H7 (cell line): ENCODE measurements around the gene CREBBP. TPM values are rescaled to one million over a fixed set of nuclear protein-coding genes. Genes with fewer than 3 reads are reported as not detected.
A peak's percentile ranks its signal among the peaks of the same experiment; 100 is the strongest.
"Not testable (repeated sequence)": the region's sequence is repeated elsewhere in the genome, so short reads cannot be mapped to it uniquely, and the experiment has no call there.

ENCODE experiments used
- DNase-seq: peaks from one replicate; pipeline ENCODE4 v3.0.0; 2012
- H3K27me3 ChIP-seq: 2 replicates; pipeline ENCODE4 v1.6.0; 2011; ENCODE audit warnings: mild to moderate bottlenecking, low read length; ENCODE audit not compliant: control insufficient read depth, insufficient read depth
- H3K36me3 ChIP-seq: replicated peaks from 2 replicates; pipeline ENCODE4 v1.5.1; 2011; ENCODE audit warnings: low read length; ENCODE audit not compliant: control insufficient read depth, insufficient read depth
- H3K4me3 ChIP-seq: 2 replicates; pipeline ENCODE4 v1.5.1; 2011; ENCODE audit warnings: low read depth, mild to moderate bottlenecking, control low read depth, low read length, moderate library complexity; ENCODE audit not compliant: insufficient read depth
- total RNA-seq: library from RNA; depleted of rRNA; stranded (reverse); fragments of >200 nt; shearing (Covaris generic); gene quantifications from 2 replicates; pipeline ENCODE4 v1.2.3, GENCODE V29; 2014; rRNA removed

The CREBBP gene
- 11.7 and 14.6 TPM in 2 replicates for total RNA-seq

DNA sequence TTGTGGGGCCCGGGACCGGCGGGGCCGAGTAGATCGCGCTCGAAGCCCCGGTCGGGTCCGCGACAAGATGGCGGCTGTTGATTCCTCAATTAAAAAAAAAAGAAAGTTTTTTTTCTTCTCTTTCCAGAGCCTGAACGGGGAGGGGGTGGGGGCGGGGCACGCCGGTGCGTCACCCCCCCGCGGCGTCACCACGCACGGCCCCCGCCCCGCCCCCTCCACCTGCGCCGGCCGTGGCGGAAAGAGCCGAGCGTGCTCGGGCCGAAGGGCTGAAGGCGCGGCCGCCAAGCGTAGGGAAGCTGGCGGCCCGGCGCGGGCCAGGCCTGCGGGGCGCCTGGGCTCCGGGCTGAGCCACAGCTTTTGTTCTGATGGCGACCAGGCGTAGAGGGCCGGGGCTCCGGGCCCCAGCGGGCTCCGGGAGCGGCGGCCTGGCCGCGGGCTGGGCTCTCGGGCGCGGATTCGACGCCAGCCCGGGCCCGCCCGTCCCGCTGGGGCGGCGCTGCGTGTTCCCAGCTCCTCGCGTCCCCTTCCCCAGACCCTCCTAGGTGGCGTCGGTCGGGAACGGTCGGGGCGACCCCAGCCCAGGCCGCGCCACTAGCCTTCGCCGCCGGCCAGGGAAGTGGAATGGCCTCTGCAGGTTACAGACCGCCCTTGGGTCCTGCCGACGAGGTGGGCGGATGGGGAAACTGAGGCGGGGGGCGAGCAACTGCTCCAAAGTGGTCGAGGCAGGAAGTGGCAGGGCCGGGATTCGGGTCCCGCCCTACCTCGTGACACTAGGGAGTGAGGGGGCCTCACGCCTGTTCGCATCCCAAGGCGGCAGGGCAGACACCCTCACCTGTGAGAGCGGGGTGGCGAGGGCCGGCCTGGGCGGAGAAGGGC is at the start of gene CREBBP:
Gene CREBBP, minus strand, starts transcription at position 91 of the 876 bp plus-strand sequence. CDS start 797 bp downstream, outside the sequence.
- H3K4me3 ChIP-seq: peak within 1 kb of the TSS; percentile 63
- peak; percentile 96 for DNase-seq
- no peaks in the 10 kb centered on the region; the same call in 1 of the 2 replicates for H3K27me3 ChIP-seq
- H3K36me3 ChIP-seq: no peaks in the 10 kb centered on the region

GRCh38 chr16:3927147-3927546 is 46.6 kb upstream of the CREBBP start:
- DNase-seq, H3K27me3 ChIP-seq, H3K4me3 ChIP-seq, H3K36me3 ChIP-seq: not testable (repeated sequence)

GRCh38 chr16:3924763-3925162 is 44.2 kb upstream of the CREBBP start:
- Histone ChIP-seq H3K4me3 (no peak overlapping the region), H3K27me3 (no peaks in the 10 kb centered on the region), H3K36me3 (no peaks in the 10 kb centered on the region)
- no peak for DNase-seq

- no peak for DNase-seq
- Histone ChIP-seq H3K36me3 (no peaks in the 10 kb centered on the region), H3K27me3 (no peaks in the 10 kb centered on the region), H3K4me3 (no peak overlapping the region)
Measured at GRCh38 chr16:3922241-3922640, 41.7 kb upstream of the CREBBP start.

GRCh38 chr16:3920206-3920605 is 39.7 kb upstream of the CREBBP start:
- Histone ChIP-seq H3K27me3 (no peaks in the 10 kb centered on the region), H3K4me3 (no peak overlapping the region), H3K36me3 (no peaks in the 10 kb centered on the region)
- DNase-seq: no peak

- H3K27me3 ChIP-seq: no peaks in the 10 kb centered on the region
- H3K36me3 ChIP-seq: no peaks in the 10 kb centered on the region
- no peak overlapping the region for H3K4me3 ChIP-seq
- no peak for DNase-seq
Measured at GRCh38 chr16:3919413-3919812, 38.9 kb upstream of the CREBBP start.

DNA sequence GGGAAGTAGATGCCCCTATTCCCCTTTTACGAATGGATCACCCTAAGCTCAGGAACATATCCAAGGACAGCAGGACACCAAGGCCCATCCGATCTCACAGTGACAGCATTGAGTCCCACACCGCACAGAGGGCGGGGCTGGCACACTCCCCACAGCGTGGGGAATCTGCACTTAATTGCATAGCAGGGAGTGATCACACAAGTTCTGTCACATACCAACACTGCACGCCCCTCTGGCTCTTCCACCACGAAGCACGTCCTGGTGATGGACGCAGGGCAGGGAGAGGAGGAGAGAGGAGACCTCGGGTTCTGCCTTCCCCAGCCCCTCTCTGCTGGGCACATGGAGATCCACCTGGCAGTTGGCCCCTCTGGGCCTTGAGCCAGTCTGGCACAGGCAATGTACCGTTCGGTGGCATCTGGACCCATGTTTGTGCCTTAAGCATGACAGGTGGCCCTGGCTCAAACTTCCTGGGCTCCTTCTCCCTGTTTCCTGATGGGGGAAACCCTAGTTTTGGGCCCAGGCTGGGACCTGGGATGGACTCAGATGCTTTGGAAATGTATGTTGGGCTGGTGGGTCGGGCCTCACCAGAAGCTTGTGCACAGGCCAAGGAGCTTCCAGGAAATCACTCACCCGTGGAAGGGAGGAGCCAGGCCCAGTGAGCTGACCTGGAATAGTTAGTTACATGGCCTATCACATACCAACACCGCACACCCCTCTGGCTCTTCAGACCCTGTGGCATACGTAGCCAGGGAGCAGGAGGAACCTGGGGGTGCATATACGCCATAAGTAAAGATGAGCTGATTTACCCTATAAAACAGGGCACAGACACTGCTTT is 35.1 kb upstream of the CREBBP start:
- Histone ChIP-seq H3K36me3 (no peaks in the 10 kb centered on the region), H3K4me3 (no peak overlapping the region), H3K27me3 (no peaks in the 10 kb centered on the region)
- DNase-seq: no peak

DNA sequence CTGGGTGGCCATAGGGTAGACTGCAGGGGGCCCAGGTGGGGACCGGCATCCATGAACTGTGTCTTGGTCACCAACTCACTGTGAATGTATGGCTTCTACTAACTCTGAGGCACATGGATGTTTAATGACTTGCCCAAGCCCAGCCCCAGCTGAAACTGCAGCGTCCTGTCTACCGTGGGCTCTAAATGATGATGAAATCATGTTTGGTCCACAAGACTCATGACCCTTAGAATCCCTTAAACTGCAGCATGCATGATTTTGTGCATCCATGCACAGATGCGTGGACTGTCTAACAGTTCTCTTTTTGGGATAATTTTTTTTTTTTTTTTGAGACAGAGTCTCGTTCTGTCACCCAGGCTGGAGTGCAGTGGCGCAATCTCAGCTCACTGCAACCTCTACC is 32.4 kb upstream of the CREBBP start:
- H3K4me3 ChIP-seq: no peak overlapping the region
- peak; percentile 11 for DNase-seq
- H3K36me3 ChIP-seq: no peaks in the 10 kb centered on the region
- H3K27me3 ChIP-seq: no peaks in the 10 kb centered on the region

DNA sequence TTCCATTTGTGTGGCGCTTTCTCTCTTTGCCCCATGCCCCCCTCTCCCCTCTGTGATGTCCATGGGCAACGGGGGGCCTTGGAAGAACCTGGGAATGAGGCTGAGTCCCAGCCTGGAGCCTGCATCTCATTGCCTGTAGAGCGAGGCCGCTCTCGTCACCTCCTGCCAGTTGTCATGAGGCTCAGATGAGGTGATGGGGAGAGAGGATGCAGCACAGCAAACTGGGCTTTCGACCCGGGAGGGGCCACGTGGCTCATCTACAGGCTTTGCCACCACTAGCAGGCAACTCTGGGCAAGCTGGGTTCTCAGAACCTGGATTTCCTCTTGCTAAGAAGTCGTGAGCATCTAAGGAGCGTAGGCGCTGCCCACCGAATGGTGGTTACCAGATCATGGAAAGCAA is 31.9 kb upstream of the CREBBP start:
- Histone ChIP-seq H3K4me3 (no peak overlapping the region), H3K36me3 (no peaks in the 10 kb centered on the region), H3K27me3 (no peaks in the 10 kb centered on the region)
- DNase-seq: no peak

GRCh38 chr16:3911741-3912140 is 31.2 kb upstream of the CREBBP start:
- not testable (repeated sequence) for DNase-seq, H3K27me3 ChIP-seq, H3K4me3 ChIP-seq, H3K36me3 ChIP-seq

- H3K36me3 ChIP-seq: no peaks in the 10 kb centered on the region
- DNase-seq: peak; percentile 51
- no peaks in the 10 kb centered on the region for H3K27me3 ChIP-seq
- no peak overlapping the region for H3K4me3 ChIP-seq
Measured at GRCh38 chr16:3909791-3910583, 29.5 kb upstream of the CREBBP start.

- H3K27me3 ChIP-seq: no peaks in the 10 kb centered on the region
- H3K4me3 ChIP-seq: no peak overlapping the region
- DNase-seq: peak; percentile 24
- H3K36me3 ChIP-seq: no peaks in the 10 kb centered on the region
Measured at GRCh38 chr16:3908951-3909437, 28.5 kb upstream of the CREBBP start.

DNA sequence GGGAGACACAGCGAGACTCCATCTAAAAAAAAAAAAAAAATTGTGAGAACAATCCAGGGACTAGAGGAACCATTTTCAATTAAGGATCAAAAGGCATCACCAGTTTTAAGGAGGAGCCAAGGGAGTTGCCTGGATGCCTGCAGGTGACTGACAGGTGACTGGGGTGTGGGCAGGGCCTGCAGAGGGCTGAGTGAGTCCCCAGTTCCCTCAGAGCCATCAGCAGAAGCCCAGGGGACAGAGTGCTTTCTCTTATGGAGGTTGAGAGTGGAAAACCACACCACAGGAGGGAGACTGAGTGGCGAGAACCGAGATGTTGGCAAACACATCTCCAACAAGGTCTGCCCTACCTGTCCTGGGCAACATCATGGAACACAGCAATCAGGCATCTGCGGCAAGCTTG is 27.1 kb upstream of the CREBBP start:
- no peak overlapping the region for H3K4me3 ChIP-seq
- peak; percentile 68 for DNase-seq
- H3K27me3 ChIP-seq: no peaks in the 10 kb centered on the region
- no peaks in the 10 kb centered on the region for H3K36me3 ChIP-seq

- no peak for DNase-seq
- no peaks in the 10 kb centered on the region for H3K36me3 ChIP-seq
- no peak overlapping the region for H3K4me3 ChIP-seq
- H3K27me3 ChIP-seq: no peaks in the 10 kb centered on the region
Measured at GRCh38 chr16:3906363-3906762, 25.9 kb upstream of the CREBBP start.
